GM18526 (cell line): ENCODE results near the gene CYTH3.

Experiments used
- POLR2A ChIP-seq: IDR thresholded peaks from 3 replicates; pipeline ENCODE4 v1.6.1; 2011; ENCODE audit not compliant: insufficient read length; ENCODE audit errors: extremely low read depth

Gene CYTH3

GRCh38 chr7:6272481-6273323 lies at the start of gene CYTH3:
Gene CYTH3 (minus strand): TSS chr7:6272624. CDS start chr7:6272507, 117 bp downstream.
- TF ChIP-seq POLR2A = peak; percentile 57

DNA sequence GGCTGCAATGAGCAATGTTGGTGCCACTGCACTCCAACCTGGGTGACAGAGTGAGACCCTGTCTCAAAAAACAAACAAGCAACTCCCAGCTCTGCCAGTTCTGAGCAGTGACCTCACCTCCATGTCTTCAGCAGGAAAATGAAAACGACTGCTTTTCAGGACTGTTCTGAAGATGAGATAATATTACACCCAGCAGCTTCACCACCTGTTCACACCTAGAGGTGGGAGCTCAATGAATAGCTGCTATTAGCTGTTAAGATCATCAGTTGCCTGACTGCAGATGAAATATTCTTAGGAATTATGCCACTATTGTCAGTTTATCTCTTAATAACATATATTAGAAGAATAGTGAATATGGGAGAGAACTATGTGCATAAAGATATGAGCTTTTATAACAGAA lies 48.4 kb upstream of the CYTH3 start:
- TF ChIP-seq POLR2A = no peak

DNA sequence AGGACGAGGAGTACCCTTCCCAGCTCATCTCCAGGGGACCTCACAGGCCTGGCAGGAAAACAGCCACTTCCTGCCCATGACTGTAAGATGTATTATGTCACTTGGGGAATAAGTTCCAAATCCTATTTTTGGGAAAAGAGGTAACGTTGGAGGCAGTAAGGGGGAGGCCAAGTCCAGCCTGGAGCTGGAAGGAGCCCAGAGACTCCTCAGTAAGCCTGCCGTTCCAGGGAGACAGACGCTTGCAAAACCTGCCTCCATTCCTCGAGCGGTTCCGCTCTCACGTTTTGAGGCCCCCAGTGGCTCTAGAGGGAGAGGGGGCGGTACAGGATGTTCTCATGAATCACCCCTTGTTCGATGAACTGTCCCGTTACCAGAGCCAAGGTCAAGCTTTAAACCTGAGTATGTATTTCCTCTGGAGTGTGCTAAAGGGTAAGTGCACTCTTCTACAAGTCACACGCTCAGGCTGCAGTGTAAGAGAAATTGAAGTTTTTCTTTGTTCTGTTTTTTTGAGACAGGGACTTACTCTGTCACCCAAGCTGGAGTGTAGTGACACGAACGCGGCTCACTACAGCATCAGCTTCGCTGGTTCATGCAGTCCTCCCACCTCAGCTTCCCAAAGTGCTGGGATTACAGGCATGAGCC lies 45.5 kb upstream of the CYTH3 start:
- TF ChIP-seq POLR2A = no peak

- TF ChIP-seq POLR2A = no peak
These were observed 43.8 kb upstream of the CYTH3 start for GRCh38 chr7:6316226-6316625.

DNA sequence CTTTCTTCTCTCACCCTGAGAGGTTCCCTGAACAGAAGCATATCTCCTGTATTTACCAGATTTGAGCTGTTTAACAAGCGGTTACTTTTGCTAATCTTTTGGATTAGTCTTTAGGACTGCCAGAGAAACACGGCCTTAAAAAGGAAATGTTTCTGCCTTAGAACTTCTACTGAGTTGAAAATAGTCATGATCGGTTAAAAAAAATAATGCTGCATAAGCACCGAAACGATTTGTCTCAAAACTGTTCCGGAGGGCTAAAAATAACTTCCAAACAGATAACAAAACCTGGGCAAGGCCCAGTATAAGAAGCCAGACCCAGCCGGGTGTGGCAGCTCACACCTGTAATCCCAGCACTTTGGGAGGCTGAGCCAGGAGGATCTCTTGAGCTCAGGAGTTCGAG lies 43.3 kb upstream of the CYTH3 start:
- no peak for TF ChIP-seq POLR2A

DNA sequence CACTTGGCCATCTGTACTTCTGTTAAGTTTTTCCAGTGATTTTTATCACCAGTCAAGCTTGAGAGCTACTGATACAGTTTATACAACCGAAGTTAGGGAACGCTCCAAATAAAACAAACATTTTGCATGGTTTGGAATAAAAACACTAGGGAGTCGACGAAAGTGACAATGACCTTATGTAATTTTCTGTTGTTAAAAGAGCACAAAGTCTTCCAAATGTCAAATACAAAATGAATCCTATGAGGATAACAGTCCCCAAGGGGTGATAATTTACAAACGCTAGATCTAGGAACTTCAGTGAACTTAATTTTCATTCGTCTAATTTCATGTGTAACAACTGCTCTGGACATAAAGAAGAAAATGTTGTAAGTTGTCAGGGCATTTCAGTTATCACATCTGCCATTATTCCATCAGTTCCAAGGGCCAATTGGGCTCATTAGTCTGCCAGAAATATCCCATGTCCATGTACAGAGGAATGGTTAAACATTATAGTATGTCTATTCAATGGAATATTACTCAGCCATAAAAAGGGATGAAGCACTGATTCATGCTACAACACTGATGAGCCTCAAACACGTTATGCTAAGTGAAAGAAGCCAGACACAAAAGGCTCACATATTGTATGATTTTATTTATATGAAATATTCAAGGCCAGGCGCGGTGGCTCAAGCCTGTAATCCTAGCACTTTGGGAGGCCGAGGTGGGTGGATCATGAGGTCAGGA lies 38.0 kb upstream of the CYTH3 start:
- TF ChIP-seq POLR2A = no peak

DNA sequence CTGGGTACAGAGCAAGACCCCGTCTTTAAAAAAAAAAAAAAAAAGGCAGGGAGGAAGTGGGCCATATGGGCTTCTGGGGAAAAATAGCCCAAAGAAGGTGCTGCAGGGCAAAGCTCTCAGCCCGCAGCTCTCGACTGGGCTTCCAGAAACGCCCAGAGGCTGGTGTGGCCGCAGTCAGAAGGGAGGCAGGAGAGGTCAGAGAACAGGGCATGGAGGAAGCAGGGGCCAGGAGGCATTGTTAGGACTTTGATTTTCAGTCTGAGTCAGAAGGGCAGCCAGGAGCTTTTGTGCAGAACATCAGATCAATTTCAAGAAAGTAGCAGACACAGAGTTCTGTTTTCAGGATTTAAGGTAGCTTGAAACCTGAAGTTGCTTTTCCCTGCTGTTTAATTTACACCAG lies 35.3 kb upstream of the CYTH3 start:
- TF ChIP-seq POLR2A = no peak

DNA sequence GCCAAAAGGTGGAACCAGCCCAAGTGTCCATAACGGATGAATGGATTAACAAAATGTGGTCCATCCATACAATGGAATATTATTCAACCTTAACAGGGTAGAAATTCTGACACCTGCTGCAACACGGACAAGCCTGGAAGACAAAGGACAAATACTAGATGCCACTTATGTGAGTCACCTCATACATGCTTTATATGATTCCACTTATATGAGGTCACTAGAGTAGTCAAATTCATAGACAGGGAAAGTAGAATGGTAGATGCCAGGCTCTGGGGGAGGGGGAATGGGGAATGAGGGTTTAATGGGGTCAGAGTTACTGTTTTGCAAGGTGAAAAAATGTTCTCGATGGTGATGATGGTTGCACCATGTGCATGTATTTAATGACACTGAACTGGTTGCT lies 34.0 kb upstream of the CYTH3 start:
- TF ChIP-seq POLR2A = no peak

GRCh38 chr7:6305330-6305729 lies 32.9 kb upstream of the CYTH3 start:
- TF ChIP-seq POLR2A = no peak

- TF ChIP-seq POLR2A = no peak
These were observed 27.4 kb upstream of the CYTH3 start for GRCh38 chr7:6299774-6300173.

DNA sequence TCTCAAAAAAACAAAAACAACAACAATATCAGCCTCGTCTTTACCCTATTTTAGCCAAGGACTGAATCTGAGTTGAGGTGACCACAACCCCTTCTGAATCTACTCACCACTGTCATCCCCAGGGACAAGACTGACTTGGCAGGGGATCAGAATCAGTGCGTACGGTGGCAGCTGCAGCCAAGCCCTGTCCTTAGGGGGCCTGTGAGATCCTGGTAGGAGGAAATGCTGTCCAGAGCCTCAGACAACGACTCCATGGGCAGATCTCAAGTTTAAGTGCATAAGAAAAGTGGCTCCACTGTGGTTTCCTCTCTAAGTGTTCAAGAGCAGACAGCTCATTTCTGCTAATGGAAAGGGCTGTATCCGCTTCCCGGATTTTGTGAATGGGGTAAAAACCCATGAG lies 22.4 kb upstream of the CYTH3 start:
- no peak for TF ChIP-seq POLR2A

- TF ChIP-seq POLR2A = no peak
These were observed 20.8 kb upstream of the CYTH3 start for GRCh38 chr7:6293202-6293601.

DNA sequence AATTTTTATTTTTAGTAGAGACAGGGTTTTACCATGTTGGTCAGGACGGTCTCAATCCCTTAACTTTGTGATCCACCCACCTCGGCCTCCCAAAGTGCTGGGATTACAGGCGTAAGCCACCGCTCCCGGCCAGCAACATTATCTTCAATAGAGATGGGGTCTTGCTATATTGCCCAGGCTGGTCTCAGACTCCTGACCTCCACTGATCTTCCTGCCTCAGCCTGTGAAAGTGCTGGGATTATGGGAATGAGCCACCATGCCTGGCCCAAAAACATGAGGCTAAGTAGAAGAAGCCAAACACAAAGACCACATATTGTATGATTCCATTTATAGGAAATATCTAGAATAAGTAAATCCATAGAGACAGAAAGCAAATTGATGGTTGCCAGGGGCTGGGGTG lies 19.1 kb upstream of the CYTH3 start:
- TF ChIP-seq POLR2A = no peak

DNA sequence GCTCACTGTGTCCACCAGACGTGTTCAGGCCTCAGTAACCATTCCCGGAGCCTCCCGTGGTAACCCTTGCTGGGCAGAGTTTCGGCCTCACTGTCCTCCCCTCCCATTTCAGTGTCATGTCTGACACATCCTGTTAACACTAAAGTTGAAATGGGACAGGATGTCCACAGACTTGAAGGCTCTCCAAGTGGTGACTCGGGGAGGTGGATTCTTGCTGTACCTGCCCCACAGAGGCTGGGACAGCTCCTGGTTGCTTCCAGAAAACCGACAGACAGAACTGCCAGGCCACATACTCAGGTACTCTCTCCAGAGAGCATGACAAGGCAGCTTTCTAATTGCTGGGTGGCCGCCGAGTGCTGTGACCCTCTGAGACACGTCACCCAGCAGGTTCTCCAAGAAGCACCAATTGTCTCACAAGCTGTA lies 17.9 kb upstream of the CYTH3 start:
- no peak for TF ChIP-seq POLR2A

GRCh38 chr7:6288270-6288860 lies 15.9 kb upstream of the CYTH3 start:
- TF ChIP-seq POLR2A = no peak

DNA sequence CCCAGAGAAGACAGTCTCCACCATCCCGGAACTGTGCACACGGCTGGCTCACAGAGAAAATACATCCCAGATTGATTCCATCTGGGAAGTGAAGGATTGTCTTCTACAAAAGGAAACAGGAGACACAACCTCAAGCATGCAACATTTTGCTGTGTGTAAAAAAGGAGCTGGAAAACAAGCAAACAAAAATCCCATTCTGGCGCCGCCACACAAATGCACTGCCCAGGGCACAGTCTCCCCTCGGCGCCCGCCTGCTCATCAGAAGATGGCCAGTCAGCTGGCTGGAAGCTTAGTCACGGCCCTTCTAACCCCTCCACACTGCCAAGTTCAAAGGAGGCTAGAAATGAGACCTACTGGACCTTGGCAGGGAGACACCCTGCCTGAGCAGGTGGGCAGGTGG lies 14.1 kb upstream of the CYTH3 start:
- no peak for TF ChIP-seq POLR2A
